GM20431 (cell line): ENCODE results near the gene PARP9.
"Not testable (repeated sequence)": the region's sequence is repeated elsewhere in the genome, so short reads cannot be mapped to it uniquely, and the experiment has no call there.

Source experiments
- in situ Hi-C: fragments of 300-500 bp; cut with MseI, MboI; formaldehyde crosslinking; loops from one replicate; pipeline ENCODE4 v1.15.0; 2020; ENCODE audit warnings: low sequenced_read_pairs; ENCODE audit not compliant: unreplicated experiment

Gene PARP9

DNA sequence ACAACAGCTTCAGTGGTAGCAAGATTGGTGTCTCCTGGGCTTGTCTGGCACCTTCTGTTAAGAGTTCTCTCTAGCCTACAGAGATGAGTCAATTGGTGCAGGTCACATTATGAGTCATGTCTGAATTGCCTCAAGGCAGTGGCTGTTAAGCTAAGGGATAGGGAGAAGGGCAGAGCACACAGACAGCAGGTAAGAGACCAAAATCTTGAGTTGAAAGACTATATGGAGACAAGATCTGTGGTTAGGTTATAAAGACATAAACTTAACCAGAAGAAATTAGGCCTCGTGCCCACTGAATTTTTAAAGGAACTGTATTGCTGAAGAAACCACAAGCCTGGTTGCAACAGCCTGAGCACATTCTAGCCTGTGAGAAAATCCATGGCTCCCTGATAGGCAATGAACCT is 30.2 kb downstream of the PARP9 start:
- in situ Hi-C loops, result no loop called here

DNA sequence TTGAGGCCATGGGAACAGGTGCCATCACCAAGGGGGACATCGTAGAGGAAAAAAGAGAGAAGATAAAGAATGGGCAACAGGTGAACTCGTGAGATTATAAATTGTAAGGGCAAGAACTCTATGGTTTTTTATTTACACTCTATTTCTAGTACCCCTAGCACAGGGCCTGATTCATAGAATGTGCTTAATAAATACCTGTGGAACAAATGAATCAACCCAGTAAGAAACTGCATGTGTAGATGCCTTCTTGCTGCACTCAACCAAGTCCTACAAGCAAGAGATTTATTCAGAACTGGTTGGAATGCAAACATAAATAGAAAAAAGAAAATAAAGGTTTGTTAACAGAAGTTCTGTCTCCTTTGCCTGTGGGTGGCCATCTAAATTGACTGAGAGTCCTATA is 30.6 kb downstream of the PARP9 start:
- in situ Hi-C loops, result no loop called here

DNA sequence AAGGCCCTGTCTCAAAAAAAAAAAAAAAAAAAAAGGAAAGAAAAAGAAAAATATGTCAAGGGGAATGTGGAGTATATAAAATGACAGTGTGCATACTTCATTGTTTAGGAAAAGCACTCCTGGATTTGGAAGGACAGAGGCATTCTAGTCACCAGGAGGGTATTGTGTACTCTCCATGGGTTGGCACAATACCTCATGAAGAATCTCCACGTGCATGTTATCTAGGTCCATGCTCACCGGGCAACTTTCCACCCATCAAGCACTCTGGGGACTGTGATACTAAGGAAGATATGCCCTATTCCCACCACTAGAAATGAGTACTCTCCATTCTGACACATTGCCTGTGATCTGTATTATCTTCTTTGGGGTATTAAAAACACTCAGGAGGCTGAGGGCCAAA is 33.9 kb downstream of the PARP9 start:
- in situ Hi-C loops, result no loop called here

DNA sequence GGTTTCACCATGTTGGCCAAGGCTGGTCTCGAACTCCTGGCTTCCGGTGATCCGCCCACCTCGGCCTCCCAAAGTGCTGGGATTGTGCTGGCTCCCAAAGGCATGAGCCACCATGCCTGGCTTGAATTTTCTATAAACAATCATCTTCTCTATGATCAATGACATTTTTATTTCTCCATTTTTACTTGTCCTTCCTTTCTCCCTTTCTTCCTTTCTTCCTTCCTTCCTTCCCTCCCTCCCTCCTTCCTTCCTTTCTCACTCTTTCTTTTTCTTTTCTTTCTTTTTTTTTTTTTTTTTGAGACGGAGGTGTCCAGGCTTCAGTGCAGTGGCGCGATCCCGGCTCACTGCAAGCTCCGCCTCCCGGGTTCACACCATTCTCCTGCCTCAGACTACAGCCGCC is 40.8 kb downstream of the PARP9 start:
- in situ Hi-C loops, result no loop called here

DNA sequence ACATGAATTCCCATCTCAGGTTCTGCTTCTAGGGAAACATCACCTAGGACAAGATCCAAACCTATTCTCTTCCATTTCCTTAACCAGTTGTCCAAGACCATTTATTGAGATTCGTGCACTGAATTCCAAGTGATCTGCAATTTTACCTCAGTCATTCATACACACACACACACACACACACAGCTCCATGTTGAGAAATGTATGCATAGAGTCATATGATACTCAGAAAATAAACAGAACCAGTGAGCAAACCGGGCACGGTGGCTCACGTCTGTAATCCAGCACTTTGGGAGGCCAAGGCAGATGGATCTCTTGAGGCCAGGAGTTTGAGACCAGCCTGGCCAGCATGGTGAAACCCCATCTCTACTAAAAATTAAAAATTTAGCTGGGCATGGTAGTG is 43.2 kb downstream of the PARP9 start:
- in situ Hi-C loops, result no loop called here

DNA sequence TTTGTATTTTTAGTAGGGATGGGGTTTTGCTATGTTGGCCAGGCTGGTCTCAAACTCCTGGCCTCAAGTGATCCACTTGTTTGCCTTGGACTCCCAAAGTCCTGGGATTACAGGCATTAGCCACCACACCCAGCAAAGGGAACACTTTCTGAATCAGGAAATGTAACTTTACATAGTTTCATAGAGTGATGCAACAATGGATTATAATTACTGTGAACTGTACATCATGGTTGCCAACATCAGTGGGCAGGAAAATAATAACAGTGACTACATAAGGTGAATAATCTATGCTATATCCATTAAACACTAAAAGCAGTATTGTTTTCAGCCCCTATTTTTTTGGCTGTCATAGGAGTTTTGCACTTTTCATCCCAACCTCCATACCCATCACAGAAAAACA is 44.4 kb downstream of the PARP9 start:
- in situ Hi-C loops, result no loop called here

DNA sequence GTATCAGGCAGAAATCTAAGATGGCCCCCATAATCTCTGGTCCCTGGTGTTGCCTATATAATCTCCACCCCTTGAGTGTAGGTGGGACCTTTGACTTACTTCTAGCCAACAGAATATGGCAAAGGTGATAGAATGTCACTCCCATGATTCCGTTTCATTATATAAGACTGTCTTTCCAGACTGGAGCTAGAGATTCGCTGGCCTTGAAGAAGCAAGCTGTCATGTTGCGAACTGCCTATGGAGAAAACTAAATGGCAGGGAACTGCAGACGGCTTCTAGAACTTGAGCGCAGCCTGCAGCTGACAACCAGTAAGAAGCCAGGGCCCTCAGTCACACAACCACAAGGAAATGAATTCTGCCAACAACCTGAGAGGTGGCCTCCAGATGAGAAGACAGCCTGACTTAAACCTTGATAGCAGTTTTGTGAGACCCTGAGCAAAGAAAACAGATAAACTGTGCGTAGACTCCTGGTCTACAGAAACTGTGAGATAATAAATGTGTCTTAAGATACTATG is 47.2 kb downstream of the PARP9 start:
- in situ Hi-C loops, result no loop called here

DNA sequence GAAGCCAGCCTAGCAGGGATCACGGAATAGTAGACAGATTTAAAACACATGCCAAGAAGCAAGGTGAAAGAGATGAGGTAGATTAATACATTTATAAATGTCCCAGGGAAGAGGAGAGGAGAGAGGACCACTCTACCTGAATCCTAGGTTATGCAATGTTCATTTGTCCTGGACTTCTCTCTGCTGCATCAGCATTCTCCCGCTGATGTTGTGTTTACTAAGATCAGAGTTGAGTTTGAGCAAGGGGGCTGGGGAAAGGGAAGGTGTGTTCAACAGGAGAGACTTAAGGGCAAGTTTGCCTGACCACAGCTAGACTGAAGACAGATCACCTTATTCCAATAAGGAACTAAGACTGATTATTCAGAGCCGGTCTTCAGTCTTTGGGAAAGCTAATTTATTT is 48.2 kb downstream of the PARP9 start:
- in situ Hi-C loops, result no loop called here

DNA sequence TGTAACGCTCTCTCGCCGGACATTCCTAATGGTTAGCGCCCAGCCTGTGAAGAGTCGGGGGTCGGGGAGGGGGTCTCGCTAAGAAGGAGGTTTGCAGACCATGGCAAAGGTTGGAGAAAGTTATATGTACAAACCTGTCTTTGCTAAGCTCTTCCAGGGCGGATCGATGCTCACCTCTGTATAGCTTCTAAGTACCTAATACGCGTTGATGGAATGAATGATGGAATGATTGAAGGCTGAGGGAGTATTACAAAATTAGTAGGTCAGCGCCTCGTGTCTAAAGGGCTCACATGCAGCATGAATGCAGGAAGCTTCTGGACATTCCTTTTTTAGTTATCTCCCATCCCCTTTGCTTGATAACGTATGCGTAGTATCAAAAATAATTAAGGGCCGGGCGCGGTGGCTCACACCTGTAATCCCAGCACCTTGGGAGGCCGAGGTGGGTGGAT is 49.1 kb downstream of the PARP9 start:
- in situ Hi-C loops, result no loop called here

DNA sequence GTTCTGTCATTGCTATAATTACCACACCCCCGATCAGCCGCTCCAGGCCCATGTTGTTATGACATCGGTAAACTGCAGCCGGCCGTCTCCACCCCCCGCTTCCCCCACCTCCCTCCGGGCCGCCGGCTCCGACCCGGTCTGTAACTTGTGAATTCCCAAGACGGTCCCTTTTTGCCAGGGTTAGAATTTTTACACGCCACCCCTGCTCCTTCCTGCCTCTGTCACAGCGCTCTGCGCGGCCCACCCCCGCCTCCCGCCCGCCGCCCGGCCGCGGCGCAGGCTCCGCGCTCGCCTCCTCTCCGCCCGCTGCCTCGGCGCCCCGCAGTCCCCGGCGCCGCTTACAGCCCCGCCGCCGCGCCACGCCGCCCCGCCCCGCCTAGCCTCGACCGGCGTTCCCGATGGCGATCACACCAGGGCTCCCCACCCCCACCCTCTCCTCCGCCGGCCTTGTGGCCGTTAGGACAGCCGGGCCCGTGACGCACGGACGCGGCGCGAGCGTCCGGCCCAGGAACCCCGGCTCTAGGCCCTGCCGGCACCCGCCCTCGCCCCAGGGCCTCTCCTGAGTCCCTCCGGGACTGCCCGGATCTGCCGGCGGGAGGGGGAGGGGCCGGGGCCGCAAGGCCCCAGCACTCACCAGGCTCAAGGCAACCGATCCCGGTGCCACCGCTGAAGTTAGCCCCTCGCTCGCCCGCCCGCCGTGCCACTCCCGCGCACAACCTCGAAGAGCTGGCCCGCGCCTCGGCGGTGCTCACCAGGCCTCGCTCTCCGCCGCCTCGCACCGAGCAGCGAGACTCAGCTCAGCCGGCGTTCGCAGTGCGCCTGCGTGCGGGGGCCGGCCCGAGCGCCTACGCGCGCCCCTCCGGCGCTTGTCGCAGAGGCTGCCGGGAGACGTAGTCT is 49.7 kb downstream of the PARP9 start, which contains the start of gene KPNA1:
KPNA1 (minus strand) TSS at position 817 of the 897 bp plus-strand sequence. CDS start 18,374 bp downstream, outside the sequence.
- in situ Hi-C loops, result no loop called here

DNA sequence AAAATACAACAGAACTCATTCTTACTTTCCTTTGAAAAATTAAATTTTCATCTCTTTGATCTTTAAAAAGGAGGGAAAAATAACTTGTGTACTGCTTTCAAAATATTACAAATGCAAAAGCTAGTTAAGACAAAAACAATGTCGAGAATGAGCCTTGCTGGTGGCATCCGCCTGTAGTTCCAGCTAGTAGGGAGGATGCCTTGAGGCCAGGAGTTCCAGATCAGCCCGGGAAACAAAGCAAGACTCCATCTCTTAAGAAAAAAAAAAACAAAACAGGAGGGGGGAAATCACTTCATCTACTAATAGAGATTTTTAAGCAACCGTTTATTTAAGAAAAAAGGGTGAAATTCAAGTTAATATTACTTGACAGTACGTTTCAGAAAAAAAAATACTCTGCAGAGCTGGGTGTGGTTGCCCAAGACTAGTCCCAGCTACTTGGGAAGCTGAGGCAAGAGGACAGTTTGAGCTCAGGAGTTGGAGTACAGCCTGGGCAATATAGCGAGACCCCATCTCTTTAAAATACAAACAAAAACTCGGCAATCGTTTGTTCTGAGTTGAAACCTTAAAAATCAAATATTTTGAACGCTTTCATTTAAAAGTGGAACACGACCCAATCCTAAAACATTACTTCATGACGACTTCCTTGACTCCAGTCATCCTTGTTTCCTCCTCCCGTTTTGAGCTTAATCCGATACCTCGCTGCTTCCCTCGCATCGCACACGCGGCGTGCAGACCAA is 50.5 kb downstream of the PARP9 start:
- in situ Hi-C loops, result no loop called here

DNA sequence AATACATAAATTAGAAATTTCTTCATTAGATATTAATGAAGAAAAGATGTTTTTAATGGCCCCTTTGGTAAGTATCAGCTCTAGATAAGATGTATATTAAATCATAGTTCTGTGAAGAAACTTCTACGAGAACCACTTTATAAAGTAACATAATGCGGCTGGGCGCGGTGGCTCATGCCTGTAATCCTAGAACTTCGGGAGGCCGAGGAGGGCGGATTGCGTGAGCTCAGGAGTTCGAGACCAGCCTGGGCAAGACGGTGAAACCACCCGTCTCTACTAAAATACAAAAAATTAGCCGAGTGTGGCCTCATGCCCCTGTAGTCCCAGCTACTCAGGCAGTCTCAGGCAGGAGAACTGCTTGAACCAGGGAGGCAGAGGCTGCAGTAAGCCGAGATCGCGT is 51.8 kb downstream of the PARP9 start:
- in situ Hi-C loops, result no loop called here

DNA sequence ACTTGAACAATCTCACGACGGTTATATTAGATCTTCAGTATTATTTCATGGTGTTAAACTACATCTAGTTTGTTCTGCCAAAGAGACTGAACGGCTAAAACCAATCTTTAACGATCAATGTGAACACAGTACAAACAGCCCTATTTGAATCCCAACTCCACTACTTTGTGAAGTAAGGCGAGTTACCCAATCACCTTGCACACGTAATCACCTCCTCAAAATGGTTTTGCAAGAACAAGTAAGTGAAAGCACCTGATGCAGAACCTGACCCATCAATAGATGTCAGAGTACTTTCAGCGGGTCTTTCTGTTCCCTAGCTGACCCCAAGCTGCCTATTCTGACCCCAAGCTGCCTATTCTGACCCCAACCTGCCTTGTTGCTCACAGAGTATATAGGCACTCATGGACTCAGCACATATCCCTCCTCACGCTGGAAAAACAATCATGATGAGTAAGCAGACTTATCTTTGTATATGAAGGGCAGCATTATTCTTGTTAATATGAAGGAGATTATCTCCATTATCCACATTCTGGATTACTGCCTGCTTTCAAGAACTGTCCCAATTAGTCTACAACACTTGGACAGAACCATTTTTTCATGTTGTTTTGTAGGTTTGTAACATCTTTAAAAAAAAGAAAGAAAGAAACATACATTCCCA is 53.1 kb downstream of the PARP9 start:
- in situ Hi-C loops, result no loop called here

DNA sequence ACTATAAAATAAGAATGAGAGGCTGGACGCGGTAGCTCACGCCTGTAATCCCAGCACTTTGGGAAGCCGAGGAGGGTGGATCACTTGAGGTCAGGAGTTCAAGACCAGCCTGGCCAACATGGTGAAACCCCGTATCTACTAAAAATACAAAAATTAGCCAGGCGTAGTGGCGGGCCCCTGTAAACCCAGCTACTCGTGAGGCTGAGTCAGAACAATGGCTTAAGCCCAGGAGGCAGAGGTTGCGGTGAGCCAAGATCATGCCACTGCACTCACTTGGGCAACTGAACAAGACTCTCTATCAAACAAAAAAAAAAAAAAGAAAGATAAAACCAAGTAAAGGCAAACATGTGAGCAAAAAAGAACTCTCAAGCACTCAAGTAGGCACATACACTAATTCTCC is 55.2 kb downstream of the PARP9 start:
- in situ Hi-C loops, result not testable (repeated sequence)

DNA sequence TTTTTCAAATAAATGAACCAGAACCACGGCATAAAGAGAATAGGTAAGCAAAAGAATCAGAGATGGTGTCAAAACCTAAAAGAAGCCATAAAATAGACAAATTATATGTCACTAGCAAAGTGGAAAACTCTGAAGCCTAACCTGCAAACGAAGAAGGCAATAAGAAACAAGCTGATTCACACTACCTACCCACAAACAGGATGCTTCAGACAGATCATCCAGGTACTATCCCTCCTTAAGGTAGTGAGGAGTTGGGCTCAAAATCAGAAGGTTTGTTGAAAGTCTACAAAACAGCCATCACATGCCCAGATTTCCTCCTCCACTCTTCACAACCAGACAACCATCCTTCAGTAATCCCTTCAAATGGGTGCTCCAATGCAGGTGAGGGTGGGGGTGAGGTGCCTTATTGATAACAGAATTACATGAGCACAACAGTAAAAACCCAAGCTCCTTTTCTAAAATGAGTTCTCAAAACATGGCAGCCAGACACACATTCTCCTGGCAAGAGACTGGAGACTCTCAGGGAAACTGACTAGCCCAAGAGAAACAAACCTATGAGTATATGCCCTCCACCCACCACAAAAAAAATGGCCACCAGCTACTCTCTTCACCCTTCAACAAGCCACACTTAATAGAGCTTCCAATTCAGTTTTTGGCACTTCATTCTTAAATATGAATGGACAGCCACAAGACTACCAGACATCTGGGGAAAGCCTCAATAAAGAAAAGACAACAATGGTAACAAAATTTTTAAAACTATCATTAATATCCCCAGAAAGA is 55.8 kb downstream of the PARP9 start:
- in situ Hi-C loops, result no loop called here

DNA sequence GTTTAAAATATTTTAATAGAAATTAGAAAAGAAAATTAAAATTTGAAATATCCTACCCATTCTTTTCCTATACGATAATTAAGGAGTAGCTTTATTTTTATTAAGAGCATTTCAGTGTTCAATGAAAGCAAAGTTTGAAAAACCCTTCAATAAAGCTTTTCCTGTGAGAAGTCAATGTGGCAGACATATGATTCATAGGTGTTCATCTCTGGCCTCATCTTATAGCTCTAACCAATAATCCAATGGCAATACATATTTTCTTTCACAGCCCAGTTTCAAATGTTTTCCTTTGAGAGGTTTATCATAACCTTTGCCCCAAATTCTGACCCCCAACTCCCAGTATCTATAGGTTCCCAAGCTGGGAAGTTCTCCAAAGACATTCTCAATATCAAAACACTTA is 57.6 kb downstream of the PARP9 start:
- in situ Hi-C loops, result no loop called here

DNA sequence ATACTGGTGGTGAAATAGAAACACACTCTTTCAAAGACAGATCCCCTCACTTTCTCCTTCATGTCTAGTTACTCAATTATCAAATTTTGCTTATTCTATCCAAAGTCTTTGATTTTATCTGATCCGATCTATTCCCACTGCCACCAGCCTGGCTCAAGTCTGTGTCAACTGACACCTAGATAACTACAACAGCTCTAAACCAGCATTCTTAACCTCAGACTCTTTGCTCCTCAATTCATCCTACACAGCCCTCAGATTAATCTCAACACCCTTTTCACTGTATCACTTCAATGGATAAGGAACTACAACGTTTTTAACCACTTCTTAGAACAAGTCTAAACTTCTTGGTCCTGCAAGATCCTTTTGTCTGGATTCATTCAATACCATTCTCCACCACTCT is 58.4 kb downstream of the PARP9 start:
- in situ Hi-C loops, result no loop called here

DNA sequence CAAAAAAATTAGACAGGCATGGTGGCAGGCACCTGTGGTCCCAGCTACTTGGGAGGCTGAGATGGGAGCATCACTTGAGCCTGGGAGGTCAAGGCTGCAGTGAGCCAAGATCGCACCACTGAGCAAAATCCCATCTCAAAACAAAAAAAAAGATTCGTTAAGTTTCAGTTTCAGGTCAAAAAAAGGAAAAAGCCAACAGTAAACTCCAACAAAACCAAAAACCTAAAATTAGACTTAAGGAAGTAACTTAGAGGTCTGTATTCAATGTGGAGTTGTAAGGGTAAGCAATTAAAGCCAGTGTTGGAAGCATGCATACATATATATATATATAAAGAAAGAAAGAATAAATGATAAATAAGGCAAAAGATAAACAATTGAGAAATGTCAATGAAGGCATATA is 61.2 kb downstream of the PARP9 start:
- in situ Hi-C loops, result no loop called here

DNA sequence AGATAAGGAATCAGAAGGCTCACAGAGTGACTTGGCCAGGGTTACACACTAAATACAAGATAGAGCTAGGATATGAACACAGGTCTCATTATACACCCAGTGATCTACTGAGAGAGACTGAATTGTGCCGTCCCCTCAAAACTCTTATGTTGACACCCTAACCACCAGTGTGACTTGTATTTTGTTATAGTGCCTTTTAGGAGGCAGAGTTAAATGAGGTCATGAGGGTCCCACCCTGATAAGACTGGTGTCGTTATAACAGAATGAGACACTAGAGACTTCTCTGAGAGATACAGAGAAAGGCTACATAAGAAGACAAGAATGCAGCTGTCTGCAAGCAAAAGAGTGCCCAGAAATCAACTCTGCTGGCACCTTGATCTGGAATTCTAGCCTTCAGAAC is 62.0 kb downstream of the PARP9 start:
- in situ Hi-C loops, result no loop called here

DNA sequence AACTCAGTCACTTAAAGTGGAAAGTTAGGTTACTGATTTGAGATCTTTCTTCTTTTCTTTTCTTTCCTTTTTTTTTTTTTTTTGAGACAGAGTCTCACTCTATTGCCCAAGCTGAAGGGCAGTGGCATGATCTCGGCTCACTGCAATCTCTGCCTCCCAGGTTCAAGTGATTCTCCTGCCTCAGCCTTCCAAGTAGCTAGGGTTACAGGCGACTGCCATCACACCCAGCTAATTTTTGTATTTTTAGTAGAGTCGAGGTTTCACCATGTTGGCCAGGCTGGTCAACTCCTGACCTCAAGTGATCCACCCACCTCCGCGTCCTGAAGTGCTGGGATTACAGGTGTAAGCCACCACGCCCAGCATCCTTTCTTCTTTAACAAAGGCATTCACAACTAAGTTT is 63.1 kb downstream of the PARP9 start:
- in situ Hi-C loops, result not testable (repeated sequence)
